Suprapubic skin (tissue), 3 donors: Measurements from ENCODE around the gene NHLH1.
"Not testable (repeated sequence)": the region's sequence is repeated elsewhere in the genome, so short reads cannot be mapped to it uniquely, and the experiment has no call there.

ENCODE experiments used
- CTCF ChIP-seq, 2 donors: fragments of 200-600 bp in 1 of 2; fragments of 450-650 bp in 1 of 2; sonication (generic) in 1 of 2; IDR thresholded peaks; one replicate each; pipeline ENCODE4 v1.5.1; 2016 to 2019; ENCODE audit warnings: antibody characterized with exemption in 2 of 2, mild to moderate bottlenecking in 1 of 2, moderate library complexity in 1 of 2
- POLR2AphosphoS5 ChIP-seq, 3 donors: sonication (generic); formaldehyde crosslinking; IDR thresholded peaks; one replicate each; pipeline ENCODE4 v1.6.1; 2017; ENCODE audit warnings: antibody characterized with exemption in 3 of 3

GRCh38 chr1:160384812-160385211 lies 17.9 kb downstream of the NHLH1 start:
- TF ChIP-seq POLR2AphosphoS5, CTCF (IDR thresholded peaks at IDR 0.05): not testable (repeated sequence)
